ENCODE measurements around the gene WDFY4. TPM values are rescaled to one million over a fixed set of nuclear protein-coding genes. Genes with fewer than 3 reads are reported as not detected.
A peak's percentile ranks its signal among the peaks of the same experiment; 100 is the strongest.

The WDFY4 gene
- total and polyA plus RNA-seq, 2 donors: 13.0 to 25.1 TPM

GRCh38 chr10:48882881-48883280, 198.2 kb downstream of the WDFY4 start:
- no peak overlapping the region for H3K4me3 ChIP-seq (ENCODE audit: low read length in 2 of 2)
- no peaks in the 10 kb centered on the region for H3K27me3 ChIP-seq (ENCODE audit: control insufficient read depth in 2 of 2, insufficient read depth in 1 of 2, low read length in 1 of 2)
- H3K9me3 ChIP-seq (ENCODE audit: control insufficient read depth in 2 of 2, insufficient read depth in 1 of 2, low read length in 1 of 2): peaks cover 0 to 4% of the 10 kb centered on the region in 2 donors
- DNase-seq (ENCODE audit: low read depth in 6 of 9, low spot score in 9 of 9): no peak
- WGBS: 97% methylated on average over 2 of the region's 2 CpGs
- H3K36me3 ChIP-seq (ENCODE audit: control insufficient read depth in 2 of 2, insufficient read depth in 2 of 2, low read length in 1 of 2): no peaks in the 10 kb centered on the region
- no peaks in the 10 kb centered on the region for H3K4me1 ChIP-seq (ENCODE audit: control insufficient read depth in 2 of 2, insufficient read depth in 2 of 2, low read length in 2 of 2)
- no peak overlapping the region for H3K27ac ChIP-seq (ENCODE audit: low read depth in 1 of 2, low read length in 1 of 2)

- Histone ChIP-seq H3K4me3 (ENCODE audit: low read length in 2 of 2) (no peak overlapping the region), H3K27ac (ENCODE audit: low read depth in 1 of 2, low read length in 1 of 2) (no peak overlapping the region), H3K9me3 (ENCODE audit: control insufficient read depth in 2 of 2, insufficient read depth in 1 of 2, low read length in 1 of 2) (peaks cover 0 to 4% of the 10 kb centered on the region in 2 donors), H3K4me1 (ENCODE audit: control insufficient read depth in 2 of 2, insufficient read depth in 2 of 2, low read length in 2 of 2) (no peaks in the 10 kb centered on the region), H3K27me3 (ENCODE audit: control insufficient read depth in 2 of 2, insufficient read depth in 1 of 2, low read length in 1 of 2) (no peaks in the 10 kb centered on the region), H3K36me3 (ENCODE audit: control insufficient read depth in 2 of 2, insufficient read depth in 2 of 2, low read length in 1 of 2) (no peaks in the 10 kb centered on the region)
- 92% methylated on average over 4 of the region's 4 CpGs for WGBS
- DNase-seq (ENCODE audit: low read depth in 6 of 9, low spot score in 9 of 9): no peak
These were observed 199.0 kb downstream of the WDFY4 start for GRCh38 chr10:48883701-48884100.

GRCh38 chr10:48884179-48885045, 199.7 kb downstream of the WDFY4 start:
- no peak for DNase-seq (ENCODE audit: low read depth in 6 of 9, low spot score in 9 of 9)
- Histone ChIP-seq H3K4me1 (ENCODE audit: control insufficient read depth in 2 of 2, insufficient read depth in 2 of 2, low read length in 2 of 2) (no peaks in the 10 kb centered on the region), H3K9me3 (ENCODE audit: control insufficient read depth in 2 of 2, insufficient read depth in 1 of 2, low read length in 1 of 2) (peaks cover 0 to 4% of the 10 kb centered on the region in 2 donors), H3K36me3 (ENCODE audit: control insufficient read depth in 2 of 2, insufficient read depth in 2 of 2, low read length in 1 of 2) (no peaks in the 10 kb centered on the region), H3K27ac (ENCODE audit: low read depth in 1 of 2, low read length in 1 of 2) (no peak overlapping the region), H3K27me3 (ENCODE audit: control insufficient read depth in 2 of 2, insufficient read depth in 1 of 2, low read length in 1 of 2) (no peaks in the 10 kb centered on the region), H3K4me3 (ENCODE audit: low read length in 2 of 2) (no peak overlapping the region)
- WGBS: 96% methylated on average over 9 of the region's 9 CpGs

GRCh38 chr10:48885376-48885775, 200.7 kb downstream of the WDFY4 start:
- Histone ChIP-seq H3K27ac (ENCODE audit: low read depth in 1 of 2, low read length in 1 of 2) (no peak overlapping the region), H3K4me3 (ENCODE audit: low read length in 2 of 2) (no peak overlapping the region), H3K9me3 (ENCODE audit: control insufficient read depth in 2 of 2, insufficient read depth in 1 of 2, low read length in 1 of 2) (peaks cover 0 to 4% of the 10 kb centered on the region in 2 donors), H3K4me1 (ENCODE audit: control insufficient read depth in 2 of 2, insufficient read depth in 2 of 2, low read length in 2 of 2) (no peaks in the 10 kb centered on the region), H3K27me3 (ENCODE audit: control insufficient read depth in 2 of 2, insufficient read depth in 1 of 2, low read length in 1 of 2) (no peaks in the 10 kb centered on the region), H3K36me3 (ENCODE audit: control insufficient read depth in 2 of 2, insufficient read depth in 2 of 2, low read length in 1 of 2) (no peaks in the 10 kb centered on the region)
- peak in 2 of 9 donors; percentile 8 to 9 for DNase-seq (ENCODE audit: low read depth in 6 of 9, low spot score in 9 of 9)
- 95% methylated on average over 2 of the region's 2 CpGs for WGBS

GRCh38 chr10:48887982-48888381, 203.3 kb downstream of the WDFY4 start:
- Histone ChIP-seq H3K4me3 (ENCODE audit: low read length in 2 of 2) (no peak overlapping the region), H3K27ac (ENCODE audit: low read depth in 1 of 2, low read length in 1 of 2) (no peak overlapping the region), H3K4me1 (ENCODE audit: control insufficient read depth in 2 of 2, insufficient read depth in 2 of 2, low read length in 2 of 2) (no peaks in the 10 kb centered on the region), H3K27me3 (ENCODE audit: control insufficient read depth in 2 of 2, insufficient read depth in 1 of 2, low read length in 1 of 2) (no peaks in the 10 kb centered on the region), H3K36me3 (ENCODE audit: control insufficient read depth in 2 of 2, insufficient read depth in 2 of 2, low read length in 1 of 2) (no peaks in the 10 kb centered on the region), H3K9me3 (ENCODE audit: control insufficient read depth in 2 of 2, insufficient read depth in 1 of 2, low read length in 1 of 2) (no peaks in the 10 kb centered on the region)
- DNase-seq (ENCODE audit: low read depth in 6 of 9, low spot score in 9 of 9): no peak
- WGBS: 97% methylated on average over 1 of the region's 1 CpG

GRCh38 chr10:48890888-48891850, 206.5 kb downstream of the WDFY4 start:
- DNase-seq (ENCODE audit: low read depth in 6 of 9, low spot score in 9 of 9): no peak
- 97% methylated on average over 11 of the region's 11 CpGs for WGBS
- Histone ChIP-seq H3K4me3 (ENCODE audit: low read length in 2 of 2) (no peak overlapping the region), H3K27ac (ENCODE audit: low read depth in 1 of 2, low read length in 1 of 2) (no peak overlapping the region), H3K4me1 (ENCODE audit: control insufficient read depth in 2 of 2, insufficient read depth in 2 of 2, low read length in 2 of 2) (no peaks in the 10 kb centered on the region), H3K9me3 (ENCODE audit: control insufficient read depth in 2 of 2, insufficient read depth in 1 of 2, low read length in 1 of 2) (no peaks in the 10 kb centered on the region), H3K36me3 (ENCODE audit: control insufficient read depth in 2 of 2, insufficient read depth in 2 of 2, low read length in 1 of 2) (no peaks in the 10 kb centered on the region), H3K27me3 (ENCODE audit: control insufficient read depth in 2 of 2, insufficient read depth in 1 of 2, low read length in 1 of 2) (no peaks in the 10 kb centered on the region)

- Histone ChIP-seq H3K4me1 (ENCODE audit: control insufficient read depth in 2 of 2, insufficient read depth in 2 of 2, low read length in 2 of 2) (no peaks in the 10 kb centered on the region), H3K27ac (ENCODE audit: low read depth in 1 of 2, low read length in 1 of 2) (no peak overlapping the region), H3K36me3 (ENCODE audit: control insufficient read depth in 2 of 2, insufficient read depth in 2 of 2, low read length in 1 of 2) (no peaks in the 10 kb centered on the region), H3K9me3 (ENCODE audit: control insufficient read depth in 2 of 2, insufficient read depth in 1 of 2, low read length in 1 of 2) (no peaks in the 10 kb centered on the region), H3K27me3 (ENCODE audit: control insufficient read depth in 2 of 2, insufficient read depth in 1 of 2, low read length in 1 of 2) (no peaks in the 10 kb centered on the region), H3K4me3 (ENCODE audit: low read length in 2 of 2) (no peak overlapping the region)
- DNase-seq (ENCODE audit: low read depth in 6 of 9, low spot score in 9 of 9): no peak
- WGBS: 98% methylated on average over 6 of the region's 6 CpGs
These were observed 210.5 kb downstream of the WDFY4 start for GRCh38 chr10:48894911-48895802.

GRCh38 chr10:48895803-48896195, 211.1 kb downstream of the WDFY4 start:
- Histone ChIP-seq H3K4me3 (ENCODE audit: low read length in 2 of 2) (no peak overlapping the region), H3K27me3 (ENCODE audit: control insufficient read depth in 2 of 2, insufficient read depth in 1 of 2, low read length in 1 of 2) (no peaks in the 10 kb centered on the region), H3K9me3 (ENCODE audit: control insufficient read depth in 2 of 2, insufficient read depth in 1 of 2, low read length in 1 of 2) (no peaks in the 10 kb centered on the region), H3K27ac (ENCODE audit: low read depth in 1 of 2, low read length in 1 of 2) (no peak overlapping the region), H3K36me3 (ENCODE audit: control insufficient read depth in 2 of 2, insufficient read depth in 2 of 2, low read length in 1 of 2) (no peaks in the 10 kb centered on the region), H3K4me1 (ENCODE audit: control insufficient read depth in 2 of 2, insufficient read depth in 2 of 2, low read length in 2 of 2) (no peaks in the 10 kb centered on the region)
- DNase-seq (ENCODE audit: low read depth in 6 of 9, low spot score in 9 of 9): no peak
- 94% methylated on average over 3 of the region's 3 CpGs for WGBS
